ENCODE results near the gene ASZ1.

ASZ1 gene

GRCh38 chr7:117459735-117460134 is 32.4 kb upstream of the ASZ1 start:
- no peak overlapping the region for H3K4me3 ChIP-seq (ENCODE audit: low read depth, low read length)
- no peak for TF ChIP-seq CTCF (IDR thresholded peaks at IDR 0.05; ENCODE audit: low read depth, low read length, missing control alignments)
- DNase-seq: no peak
- H3K27me3 ChIP-seq (replicated peaks): no peaks in the 10 kb centered on the region
- H3K27ac ChIP-seq: no peak overlapping the region
- no peaks in the 10 kb centered on the region for H3K36me3 ChIP-seq (replicated peaks)
- in situ Hi-C loops (cut with HindIII; ENCODE audit: low pct_ligation_motif_present, low sequenced_read_pairs): no loop called here

- Histone ChIP-seq H3K4me3 (ENCODE audit: low read depth, low read length) (no peak overlapping the region), H3K27me3 (replicated peaks) (no peaks in the 10 kb centered on the region), H3K36me3 (replicated peaks) (no peaks in the 10 kb centered on the region), H3K27ac (no peak overlapping the region)
- TF ChIP-seq CTCF (IDR thresholded peaks at IDR 0.05; ENCODE audit: low read depth, low read length, missing control alignments): peak; percentile 54
- no peak for DNase-seq
- in situ Hi-C loops (cut with HindIII; ENCODE audit: low pct_ligation_motif_present, low sequenced_read_pairs): no loop called here
These were observed 31.8 kb upstream of the ASZ1 start for GRCh38 chr7:117458977-117459583.

- in situ Hi-C loops (cut with HindIII; ENCODE audit: low pct_ligation_motif_present, low sequenced_read_pairs): no loop called here
- H3K27ac ChIP-seq: no peak overlapping the region
- H3K36me3 ChIP-seq (replicated peaks): no peaks in the 10 kb centered on the region
- no peak overlapping the region for H3K4me3 ChIP-seq (ENCODE audit: low read depth, low read length)
- DNase-seq: no peak
- TF ChIP-seq CTCF (IDR thresholded peaks at IDR 0.05; ENCODE audit: low read depth, low read length, missing control alignments): no peak
- no peaks in the 10 kb centered on the region for H3K27me3 ChIP-seq (replicated peaks)
These were observed 21.4 kb upstream of the ASZ1 start for GRCh38 chr7:117448655-117449054.

GRCh38 chr7:117446220-117446815 is 19.0 kb upstream of the ASZ1 start:
- H3K36me3 ChIP-seq (replicated peaks): no peaks in the 10 kb centered on the region
- no peak for DNase-seq
- in situ Hi-C loops (cut with HindIII; ENCODE audit: low pct_ligation_motif_present, low sequenced_read_pairs): no loop called here
- no peaks in the 10 kb centered on the region for H3K27me3 ChIP-seq (replicated peaks)
- H3K4me3 ChIP-seq (ENCODE audit: low read depth, low read length): no peak overlapping the region
- H3K27ac ChIP-seq: no peak overlapping the region
- no peak for TF ChIP-seq CTCF (IDR thresholded peaks at IDR 0.05; ENCODE audit: low read depth, low read length, missing control alignments)

GRCh38 chr7:117445206-117445605 is 17.9 kb upstream of the ASZ1 start:
- in situ Hi-C loops (cut with HindIII; ENCODE audit: low pct_ligation_motif_present, low sequenced_read_pairs): no loop called here
- H3K4me3 ChIP-seq (ENCODE audit: low read depth, low read length): no peak overlapping the region
- peak; percentile 2 for DNase-seq
- no peak for TF ChIP-seq CTCF (IDR thresholded peaks at IDR 0.05; ENCODE audit: low read depth, low read length, missing control alignments)
- H3K27ac ChIP-seq: no peak overlapping the region
- no peaks in the 10 kb centered on the region for H3K36me3 ChIP-seq (replicated peaks)
- H3K27me3 ChIP-seq (replicated peaks): no peaks in the 10 kb centered on the region

- no peak for TF ChIP-seq CTCF (IDR thresholded peaks at IDR 0.05; ENCODE audit: low read depth, low read length, missing control alignments)
- H3K36me3 ChIP-seq (replicated peaks): no peaks in the 10 kb centered on the region
- H3K4me3 ChIP-seq (ENCODE audit: low read depth, low read length): no peak overlapping the region
- no peak for DNase-seq
- no peak overlapping the region for H3K27ac ChIP-seq
- in situ Hi-C loops (cut with HindIII; ENCODE audit: low pct_ligation_motif_present, low sequenced_read_pairs): no loop called here
- no peaks in the 10 kb centered on the region for H3K27me3 ChIP-seq (replicated peaks)
These were observed 17.4 kb upstream of the ASZ1 start for GRCh38 chr7:117444646-117445045.
